HepG2 (cell line): ENCODE results near the gene NOS1AP. TPM values are rescaled to one million over a fixed set of nuclear protein-coding genes. Genes with fewer than 3 reads are reported as not detected.

Experiments used
- FOXA3 ChIP-seq: IDR thresholded peaks from 2 replicates; pipeline ENCODE4 v1.6.1; 2016; ENCODE audit warnings: missing genetic modification reagents, missing compliant biosample characterization
- GLI4 ChIP-seq: sonication (generic); formaldehyde crosslinking; IDR thresholded peaks from 2 replicates; pipeline ENCODE4 v1.5.1; 2020; ENCODE audit warnings: missing genetic modification reagents, mild to moderate bottlenecking, moderate library complexity, borderline replicate concordance
- HNRNPL ChIP-seq: fragments of 200-400 bp; formaldehyde crosslinking; IDR thresholded peaks from 2 replicates; pipeline ENCODE4 v1.6.1; 2017; ENCODE audit warnings: mild to moderate bottlenecking, low read depth, low read length
- MZF1 ChIP-seq: sonication (generic); formaldehyde crosslinking; IDR thresholded peaks from 2 replicates; pipeline ENCODE4 v1.8.1; 2023; ENCODE audit warnings: mild to moderate bottlenecking, missing genetic modification reagents, borderline replicate concordance
- POLR2G ChIP-seq: fragments of 200-400 bp; formaldehyde crosslinking; IDR thresholded peaks from 2 replicates; pipeline ENCODE4 v1.6.1; 2018; ENCODE audit warnings: mild to moderate bottlenecking, low read depth, low read length, moderate library complexity
- RAD21 ChIP-seq: fragments of 450-650 bp; formaldehyde crosslinking; IDR thresholded peaks from 2 replicates; pipeline ENCODE4 v1.5.0; 2020; ENCODE audit warnings: mild to moderate bottlenecking
- REPIN1 ChIP-seq: sonication (generic); formaldehyde crosslinking; IDR thresholded peaks from 2 replicates; pipeline ENCODE4 v1.8.0; 2022; ENCODE audit warnings: missing genetic modification reagents, low read depth, mild to moderate bottlenecking, borderline replicate concordance
- YEATS2 ChIP-seq: sonication (generic); formaldehyde crosslinking; IDR thresholded peaks from 2 replicates; pipeline ENCODE4 v1.4.0; 2020; ENCODE audit warnings: missing genetic modification reagents, borderline replicate concordance
- ZBTB38 ChIP-seq: sonication (generic); formaldehyde crosslinking; IDR thresholded peaks from 2 replicates; pipeline ENCODE4 v1.5.1; 2020; ENCODE audit warnings: mild to moderate bottlenecking, missing genetic modification reagents
- ZFP90 ChIP-seq: sonication (generic); formaldehyde crosslinking; IDR thresholded peaks from 2 replicates; pipeline ENCODE4 v1.8.0; 2022; ENCODE audit warnings: missing genetic modification reagents, mild to moderate bottlenecking, inconsistent platforms, borderline replicate concordance
- ZKSCAN5 ChIP-seq: sonication (generic); formaldehyde crosslinking; IDR thresholded peaks from 2 replicates; pipeline ENCODE4 v1.5.1; 2020; ENCODE audit warnings: mild to moderate bottlenecking, missing genetic modification reagents
- ZNF17 ChIP-seq: sonication (generic); formaldehyde crosslinking; IDR thresholded peaks from 2 replicates; pipeline ENCODE4 v1.5.0; 2020; ENCODE audit warnings: mild to moderate bottlenecking, missing genetic modification reagents
- ZNF264 ChIP-seq: sonication (generic); formaldehyde crosslinking; IDR thresholded peaks from 2 replicates; pipeline ENCODE4 v1.4.0; 2020; ENCODE audit warnings: missing genetic modification reagents
- polyA plus RNA-seq, 8 experiments: library from polyadenylated mRNA; depleted of rRNA in 3 of 8; stranded (reverse) in 7 of 8; unstranded in 1 of 8; fragments of >200 nt; fragmentation: Illumina TruSeq in 4 of 8; extraction: Trizol in 4 of 8; gene quantifications; 2 replicates each; pipeline versions ENCODE4 v1.2.1 to v1.2.3, GENCODE V29; 2011 to 2016; ENCODE audit warnings: low read depth in 4 of 8, missing spikeins in 1 of 8, mixed read lengths in 1 of 8; ENCODE audit not compliant: insufficient read depth in 1 of 8
- total RNA-seq, 5 experiments: library from RNA; depleted of rRNA; stranded (reverse); fragments of >200 nt; fragmentation: Illumina TruSeq; extraction: Trizol; gene quantifications; 2 replicates each; pipeline ENCODE4 v1.2.3, GENCODE V29; 2016; ENCODE audit warnings: low read depth in 1 of 5
- TF ChIP-seq, protein P1 (sequence below): sonication (generic); formaldehyde crosslinking; IDR thresholded peaks from 2 replicates; pipeline ENCODE4 v1.5.0; 2020; ENCODE audit warnings: missing genetic modification reagents
- TF ChIP-seq, protein P2 (sequence below): sonication (generic); formaldehyde crosslinking; conservative IDR thresholded peaks from 2 replicates; pipeline ENCODE4 v1.4.0; 2020; ENCODE audit warnings: missing genetic modification reagents
- TF ChIP-seq, protein P3 (sequence below): sonication (generic); formaldehyde crosslinking; conservative IDR thresholded peaks from 2 replicates; pipeline ENCODE4 v1.4.0; 2020; ENCODE audit warnings: mild to moderate bottlenecking, missing genetic modification reagents, moderate library complexity
- TF ChIP-seq, protein P4 (sequence below), 2 experiments: sonication (generic) in 1 of 2; formaldehyde crosslinking in 1 of 2; IDR thresholded peaks; 2 replicates each; pipeline versions ENCODE4 v1.5.1 to v1.6.1; 2011 to 2020; ENCODE audit warnings: borderline replicate concordance in 1 of 2, low read depth in 1 of 2, low read length in 1 of 2, mild to moderate bottlenecking in 1 of 2, missing genetic modification reagents in 1 of 2, moderate library complexity in 1 of 2

Gene NOS1AP
- total and polyA plus RNA-seq, 2 of the 13 experiments (the other 11 are each of a cell fraction or from before 2014, with no cell fraction given) = 2.0 to 3.3 TPM

DNA sequence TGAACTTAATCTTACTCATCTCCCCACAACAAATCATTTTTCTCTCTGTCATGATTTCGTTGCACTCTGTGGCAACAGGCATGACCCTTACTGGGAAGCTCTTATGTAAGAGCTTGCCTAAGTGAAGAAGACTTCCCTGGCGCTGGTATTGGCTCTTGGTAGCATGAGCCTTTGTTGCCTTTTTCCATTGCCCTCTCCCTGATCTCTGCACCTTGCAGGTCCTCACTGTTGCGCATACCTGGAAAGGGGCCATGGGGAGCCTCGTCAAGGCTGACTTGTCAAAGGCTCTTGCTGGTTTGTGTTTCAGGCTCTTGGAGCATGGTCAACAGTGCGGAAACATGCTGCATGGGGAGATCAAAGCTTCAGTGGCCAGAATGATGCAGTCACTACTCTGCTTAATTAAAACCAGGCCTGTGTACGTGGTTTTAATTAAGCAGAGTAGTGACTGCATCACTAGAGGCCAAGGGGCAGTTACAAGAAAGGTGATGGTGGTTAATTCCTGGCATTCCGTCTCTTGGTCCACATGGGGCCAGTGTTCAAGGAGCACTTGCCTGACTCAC is 165.8 kb downstream of the NOS1AP start (continued):
- TF ChIP-seq, protein P1, sequence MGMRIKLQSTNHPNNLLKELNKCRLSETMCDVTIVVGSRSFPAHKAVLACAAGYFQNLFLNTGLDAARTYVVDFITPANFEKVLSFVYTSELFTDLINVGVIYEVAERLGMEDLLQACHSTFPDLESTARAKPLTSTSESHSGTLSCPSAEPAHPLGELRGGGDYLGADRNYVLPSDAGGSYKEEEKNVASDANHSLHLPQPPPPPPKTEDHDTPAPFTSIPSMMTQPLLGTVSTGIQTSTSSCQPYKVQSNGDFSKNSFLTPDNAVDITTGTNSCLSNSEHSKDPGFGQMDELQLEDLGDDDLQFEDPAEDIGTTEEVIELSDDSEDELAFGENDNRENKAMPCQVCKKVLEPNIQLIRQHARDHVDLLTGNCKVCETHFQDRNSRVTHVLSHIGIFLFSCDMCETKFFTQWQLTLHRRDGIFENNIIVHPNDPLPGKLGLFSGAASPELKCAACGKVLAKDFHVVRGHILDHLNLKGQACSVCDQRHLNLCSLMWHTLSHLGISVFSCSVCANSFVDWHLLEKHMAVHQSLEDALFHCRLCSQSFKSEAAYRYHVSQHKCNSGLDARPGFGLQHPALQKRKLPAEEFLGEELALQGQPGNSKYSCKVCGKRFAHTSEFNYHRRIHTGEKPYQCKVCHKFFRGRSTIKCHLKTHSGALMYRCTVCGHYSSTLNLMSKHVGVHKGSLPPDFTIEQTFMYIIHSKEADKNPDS (CRISPR knock-in tag) = peak; percentile 86; the same call in 1 of the 2 replicates
- 0 out of 2 replicates have a peak, but pooled peaks have one; percentile 62 for TF ChIP-seq ZNF264
- TF ChIP-seq YEATS2 (CRISPR knock-in tag) = no peak
- TF ChIP-seq FOXA3 (CRISPR knock-in tag) = peak; percentile 63
- TF ChIP-seq POLR2G = no peak
- no peak for TF ChIP-seq MZF1 (CRISPR knock-in tag)
- TF ChIP-seq ZNF17 (CRISPR knock-in tag) = no peak
- TF ChIP-seq RAD21 = no peak
- TF ChIP-seq, protein P2, sequence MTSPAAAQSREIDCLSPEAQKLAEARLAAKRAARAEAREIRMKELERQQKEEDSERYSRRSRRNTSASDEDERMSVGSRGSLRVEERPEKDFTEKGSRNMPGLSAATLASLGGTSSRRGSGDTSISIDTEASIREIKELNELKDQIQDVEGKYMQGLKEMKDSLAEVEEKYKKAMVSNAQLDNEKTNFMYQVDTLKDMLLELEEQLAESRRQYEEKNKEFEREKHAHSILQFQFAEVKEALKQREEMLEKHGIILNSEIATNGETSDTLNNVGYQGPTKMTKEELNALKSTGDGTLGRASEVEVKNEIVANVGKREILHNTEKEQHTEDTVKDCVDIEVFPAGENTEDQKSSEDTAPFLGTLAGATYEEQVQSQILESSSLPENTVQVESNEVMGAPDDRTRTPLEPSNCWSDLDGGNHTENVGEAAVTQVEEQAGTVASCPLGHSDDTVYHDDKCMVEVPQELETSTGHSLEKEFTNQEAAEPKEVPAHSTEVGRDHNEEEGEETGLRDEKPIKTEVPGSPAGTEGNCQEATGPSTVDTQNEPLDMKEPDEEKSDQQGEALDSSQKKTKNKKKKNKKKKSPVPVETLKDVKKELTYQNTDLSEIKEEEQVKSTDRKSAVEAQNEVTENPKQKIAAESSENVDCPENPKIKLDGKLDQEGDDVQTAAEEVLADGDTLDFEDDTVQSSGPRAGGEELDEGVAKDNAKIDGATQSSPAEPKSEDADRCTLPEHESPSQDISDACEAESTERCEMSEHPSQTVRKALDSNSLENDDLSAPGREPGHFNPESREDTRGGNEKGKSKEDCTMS (CRISPR knock-in tag) = no peak
- TF ChIP-seq GLI4 (CRISPR knock-in tag) = no peak
- 0 out of 2 replicates have a peak, but pooled peaks have one; percentile 61 for TF ChIP-seq ZFP90
- TF ChIP-seq, protein P3, sequence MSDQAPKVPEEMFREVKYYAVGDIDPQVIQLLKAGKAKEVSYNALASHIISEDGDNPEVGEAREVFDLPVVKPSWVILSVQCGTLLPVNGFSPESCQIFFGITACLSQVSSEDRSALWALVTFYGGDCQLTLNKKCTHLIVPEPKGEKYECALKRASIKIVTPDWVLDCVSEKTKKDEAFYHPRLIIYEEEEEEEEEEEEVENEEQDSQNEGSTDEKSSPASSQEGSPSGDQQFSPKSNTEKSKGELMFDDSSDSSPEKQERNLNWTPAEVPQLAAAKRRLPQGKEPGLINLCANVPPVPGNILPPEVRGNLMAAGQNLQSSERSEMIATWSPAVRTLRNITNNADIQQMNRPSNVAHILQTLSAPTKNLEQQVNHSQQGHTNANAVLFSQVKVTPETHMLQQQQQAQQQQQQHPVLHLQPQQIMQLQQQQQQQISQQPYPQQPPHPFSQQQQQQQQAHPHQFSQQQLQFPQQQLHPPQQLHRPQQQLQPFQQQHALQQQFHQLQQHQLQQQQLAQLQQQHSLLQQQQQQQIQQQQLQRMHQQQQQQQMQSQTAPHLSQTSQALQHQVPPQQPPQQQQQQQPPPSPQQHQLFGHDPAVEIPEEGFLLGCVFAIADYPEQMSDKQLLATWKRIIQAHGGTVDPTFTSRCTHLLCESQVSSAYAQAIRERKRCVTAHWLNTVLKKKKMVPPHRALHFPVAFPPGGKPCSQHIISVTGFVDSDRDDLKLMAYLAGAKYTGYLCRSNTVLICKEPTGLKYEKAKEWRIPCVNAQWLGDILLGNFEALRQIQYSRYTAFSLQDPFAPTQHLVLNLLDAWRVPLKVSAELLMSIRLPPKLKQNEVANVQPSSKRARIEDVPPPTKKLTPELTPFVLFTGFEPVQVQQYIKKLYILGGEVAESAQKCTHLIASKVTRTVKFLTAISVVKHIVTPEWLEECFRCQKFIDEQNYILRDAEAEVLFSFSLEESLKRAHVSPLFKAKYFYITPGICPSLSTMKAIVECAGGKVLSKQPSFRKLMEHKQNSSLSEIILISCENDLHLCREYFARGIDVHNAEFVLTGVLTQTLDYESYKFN (CRISPR knock-in tag) = peak; percentile 73
- peak; percentile 85 for TF ChIP-seq ZBTB38 (CRISPR knock-in tag)
- TF ChIP-seq ZKSCAN5 (CRISPR knock-in tag) = no peak
- TF ChIP-seq, protein P4, sequence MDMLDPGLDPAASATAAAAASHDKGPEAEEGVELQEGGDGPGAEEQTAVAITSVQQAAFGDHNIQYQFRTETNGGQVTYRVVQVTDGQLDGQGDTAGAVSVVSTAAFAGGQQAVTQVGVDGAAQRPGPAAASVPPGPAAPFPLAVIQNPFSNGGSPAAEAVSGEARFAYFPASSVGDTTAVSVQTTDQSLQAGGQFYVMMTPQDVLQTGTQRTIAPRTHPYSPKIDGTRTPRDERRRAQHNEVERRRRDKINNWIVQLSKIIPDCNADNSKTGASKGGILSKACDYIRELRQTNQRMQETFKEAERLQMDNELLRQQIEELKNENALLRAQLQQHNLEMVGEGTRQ (IDR thresholded peaks at IDR 0.05; ENCODE audit: low read depth, low read length) = no peak
- TF ChIP-seq, protein P4 (CRISPR knock-in tag; IDR thresholded peaks at IDR 0.05; ENCODE audit: borderline replicate concordance) = no peak
- TF ChIP-seq REPIN1 (CRISPR knock-in tag) = peak; percentile 59; the same call in 1 of the 2 replicates
- no peak for TF ChIP-seq HNRNPL
